ENCODE measurements around the gene ZNF516. TPM values are rescaled to one million over a fixed set of nuclear protein-coding genes. Genes with fewer than 3 reads are reported as not detected.

Gene ZNF516
- total and polyA plus RNA-seq, 2 of the 13 experiments (the other 11 are each of a cell fraction or from before 2014, with no cell fraction given): 16.6 to 18.7 TPM

DNA sequence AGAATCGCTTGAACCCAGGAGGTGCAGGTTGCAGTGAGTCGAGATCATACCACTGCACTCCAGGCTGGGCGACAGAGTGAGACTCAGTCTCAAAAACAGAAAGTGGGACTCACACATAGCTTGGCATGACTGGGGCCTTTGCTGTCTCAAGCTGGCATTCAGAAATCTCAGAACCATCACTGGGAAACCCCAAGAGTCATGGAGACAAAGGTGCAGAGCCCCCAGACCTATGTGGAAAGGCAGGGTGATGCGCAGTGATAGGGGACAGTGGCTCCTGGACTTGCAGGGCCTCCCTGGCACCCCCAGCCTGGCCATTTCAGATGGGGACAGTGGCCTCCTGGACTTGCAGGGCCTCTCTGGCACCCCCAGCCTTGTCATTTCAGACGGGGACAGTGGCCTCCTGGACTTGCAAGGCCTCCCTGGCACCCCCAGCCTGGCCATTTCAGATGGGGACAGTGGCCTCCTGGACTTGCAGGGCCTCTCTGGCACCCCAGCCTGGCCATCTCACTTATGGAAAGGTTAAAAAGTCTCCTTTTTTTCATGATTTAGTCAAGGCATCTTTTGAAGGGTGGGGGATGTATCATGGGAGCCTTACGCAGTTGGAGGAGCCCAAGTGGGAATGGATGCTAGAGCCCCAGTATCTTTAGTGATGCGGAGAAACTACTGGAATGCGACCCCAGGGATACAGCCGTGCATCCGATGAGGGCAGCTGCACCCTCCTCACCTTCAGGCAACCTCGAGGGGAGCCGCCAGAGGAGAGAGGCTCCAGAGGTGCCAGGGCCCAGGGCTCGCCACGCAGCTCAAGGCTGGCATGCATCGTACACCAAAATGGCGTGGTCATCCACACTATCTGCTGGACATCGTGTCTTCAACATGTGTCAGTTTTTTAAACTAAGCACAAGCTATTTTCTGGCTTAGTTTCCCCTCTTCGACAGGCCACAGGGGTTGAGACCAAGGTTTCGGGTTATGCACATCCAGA lies 30.5 kb downstream of the ZNF516 start (continued):
- TF ChIP-seq, protein P1, sequence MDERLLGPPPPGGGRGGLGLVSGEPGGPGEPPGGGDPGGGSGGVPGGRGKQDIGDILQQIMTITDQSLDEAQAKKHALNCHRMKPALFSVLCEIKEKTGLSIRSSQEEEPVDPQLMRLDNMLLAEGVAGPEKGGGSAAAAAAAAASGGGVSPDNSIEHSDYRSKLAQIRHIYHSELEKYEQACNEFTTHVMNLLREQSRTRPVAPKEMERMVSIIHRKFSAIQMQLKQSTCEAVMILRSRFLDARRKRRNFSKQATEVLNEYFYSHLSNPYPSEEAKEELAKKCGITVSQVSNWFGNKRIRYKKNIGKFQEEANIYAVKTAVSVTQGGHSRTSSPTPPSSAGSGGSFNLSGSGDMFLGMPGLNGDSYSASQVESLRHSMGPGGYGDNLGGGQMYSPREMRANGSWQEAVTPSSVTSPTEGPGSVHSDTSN (CRISPR knock-in tag; IDR thresholded peaks at IDR 0.05): no peak
- no peak for TF ChIP-seq ZNF703 (CRISPR knock-in tag; IDR thresholded peaks at IDR 0.05; ENCODE audit: borderline replicate concordance)
- TF ChIP-seq ZSCAN25 (CRISPR knock-in tag; IDR thresholded peaks at IDR 0.05): no peak
- no peak for TF ChIP-seq ZFY (CRISPR knock-in tag; IDR thresholded peaks at IDR 0.05)
- no peak for TF ChIP-seq GPN1 (CRISPR knock-in tag; IDR thresholded peaks at IDR 0.05; ENCODE audit: borderline replicate concordance)
- no peak for TF ChIP-seq HBP1 (CRISPR knock-in tag; IDR thresholded peaks at IDR 0.05; ENCODE audit: low read depth)
- TF ChIP-seq, protein P2, sequence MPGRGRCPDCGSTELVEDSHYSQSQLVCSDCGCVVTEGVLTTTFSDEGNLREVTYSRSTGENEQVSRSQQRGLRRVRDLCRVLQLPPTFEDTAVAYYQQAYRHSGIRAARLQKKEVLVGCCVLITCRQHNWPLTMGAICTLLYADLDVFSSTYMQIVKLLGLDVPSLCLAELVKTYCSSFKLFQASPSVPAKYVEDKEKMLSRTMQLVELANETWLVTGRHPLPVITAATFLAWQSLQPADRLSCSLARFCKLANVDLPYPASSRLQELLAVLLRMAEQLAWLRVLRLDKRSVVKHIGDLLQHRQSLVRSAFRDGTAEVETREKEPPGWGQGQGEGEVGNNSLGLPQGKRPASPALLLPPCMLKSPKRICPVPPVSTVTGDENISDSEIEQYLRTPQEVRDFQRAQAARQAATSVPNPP (CRISPR knock-in tag; IDR thresholded peaks at IDR 0.05): no peak
- no peak for TF ChIP-seq PLRG1 (conservative IDR thresholded peaks at IDR 0.05)

- Histone ChIP-seq H4K20me1 (ENCODE audit: insufficient read depth, low read length) (peaks cover 89% of the 10 kb centered on the region), H3K27ac (ENCODE audit: extremely low read length, insufficient read depth, low read length) (no peak overlapping the region), H2AFZ (ENCODE audit: low read length) (no peak overlapping the region), H3K9ac (ENCODE audit: insufficient read depth, low read depth, low read length) (no peak overlapping the region), H3K27me3 (ENCODE audit: control insufficient read depth in 1 of 2, insufficient read depth in 2 of 2, low read length in 2 of 2) (no peaks in the 10 kb centered on the region), H3K4me3 (replicated peaks in 1 of 3; ENCODE audit: insufficient read depth in 1 of 3, low read depth in 2 of 3, low read length in 3 of 3) (no peak overlapping the region), H3K36me3 (replicated peaks in 1 of 2; ENCODE audit: control insufficient read depth in 1 of 2, insufficient read depth in 2 of 2, low read length in 2 of 2) (peaks cover 4 to 47% of the 10 kb centered on the region in 2 experiments; a peak in 4 of 5 replicates), H3K4me2 (ENCODE audit: low read depth, low read length) (no peak overlapping the region), H3K9me3 (ENCODE audit: low read length) (no peaks in the 10 kb centered on the region), H3K4me1 (ENCODE audit: insufficient read depth, low read length) (no peaks in the 10 kb centered on the region), H3K79me2 (ENCODE audit: insufficient read depth, low read length) (peaks cover 92% of the 10 kb centered on the region)
- intact Hi-C loops (cut with micrococcal nuclease; ENCODE audit: unreplicated experiment) (no loop called here), in situ Hi-C loops (cut with HindIII; ENCODE audit: extremely low pct_ligation_motif_present, low pct_unique_long_range_greater_than_20kb) (no loop called here)
- ATAC-seq (no peak), DNase-seq (ENCODE audit: low spot score) (no peak), FAIRE-seq (no peak)
- no TSS peak for BruUV-seq (replicated peaks)
- 96% methylated on average over 14 of the region's 14 CpGs for WGBS (ENCODE audit: low lambda C conversion rate)
- POLR2A ChIA-PET: no interaction called here
- CTCF ChIA-PET (ENCODE audit: low intra/inter-chr PET ratio, low total read pairs): no interaction called here
- no peak for TF ChIP-seq FLYWCH1 (CRISPR knock-in tag; IDR thresholded peaks at IDR 0.05)
- TF ChIP-seq ZNF296 (CRISPR knock-in tag; conservative IDR thresholded peaks at IDR 0.05): no peak
- no peak for TF ChIP-seq MBD4 (IDR thresholded peaks at IDR 0.05; ENCODE audit: borderline replicate concordance, low read length)
- TF ChIP-seq EZH2 (conservative IDR thresholded peaks at IDR 0.05; ENCODE audit: low read depth, low read length): no peak
- TF ChIP-seq, protein P3, sequence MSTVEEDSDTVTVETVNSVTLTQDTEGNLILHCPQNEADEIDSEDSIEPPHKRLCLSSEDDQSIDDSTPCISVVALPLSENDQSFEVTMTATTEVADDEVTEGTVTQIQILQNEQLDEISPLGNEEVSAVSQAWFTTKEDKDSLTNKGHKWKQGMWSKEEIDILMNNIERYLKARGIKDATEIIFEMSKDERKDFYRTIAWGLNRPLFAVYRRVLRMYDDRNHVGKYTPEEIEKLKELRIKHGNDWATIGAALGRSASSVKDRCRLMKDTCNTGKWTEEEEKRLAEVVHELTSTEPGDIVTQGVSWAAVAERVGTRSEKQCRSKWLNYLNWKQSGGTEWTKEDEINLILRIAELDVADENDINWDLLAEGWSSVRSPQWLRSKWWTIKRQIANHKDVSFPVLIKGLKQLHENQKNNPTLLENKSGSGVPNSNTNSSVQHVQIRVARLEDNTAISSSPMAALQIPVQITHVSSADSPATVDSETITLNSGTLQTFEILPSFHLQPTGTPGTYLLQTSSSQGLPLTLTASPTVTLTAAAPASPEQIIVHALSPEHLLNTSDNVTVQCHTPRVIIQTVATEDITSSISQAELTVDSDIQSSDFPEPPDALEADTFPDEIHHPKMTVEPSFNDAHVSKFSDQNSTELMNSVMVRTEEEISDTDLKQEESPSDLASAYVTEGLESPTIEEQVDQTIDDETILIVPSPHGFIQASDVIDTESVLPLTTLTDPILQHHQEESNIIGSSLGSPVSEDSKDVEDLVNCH (CRISPR knock-in tag; IDR thresholded peaks at IDR 0.05): no peak
- no peak for TF ChIP-seq ZNF619 (CRISPR knock-in tag; IDR thresholded peaks at IDR 0.05)
- no peak for TF ChIP-seq NPAS2 (CRISPR knock-in tag; IDR thresholded peaks at IDR 0.05; ENCODE audit: borderline replicate concordance)
- no peak for TF ChIP-seq ZNF3 (CRISPR knock-in tag; IDR thresholded peaks at IDR 0.05)
- TF ChIP-seq ZNF17 (CRISPR knock-in tag; IDR thresholded peaks at IDR 0.05): no peak
- TF ChIP-seq ARNT (IDR thresholded peaks at IDR 0.05): no peak
These were observed 31.2 kb downstream of the ZNF516 start for GRCh38 chr18:76463872-76464271.
